NOMO-1 treated with dmso at 0.1 percent for 144 hours (cell line): ENCODE results near the gene MLPH.
A peak's percentile ranks its signal among the peaks of the same experiment; 100 is the strongest.

Experiments
- DNase-seq: peaks from one replicate; lab custom pipeline; 2025; ENCODE audit not compliant: unreplicated experiment; lab: John Stamatoyannopoulos, UW

MLPH gene

GRCh38 chr2:237486819-237487448, at the start of gene MLPH:
Gene MLPH (plus strand): TSS chr2:237487251. CDS start chr2:237493427, 6,176 bp downstream.
- DNase-seq, result no peak

DNA sequence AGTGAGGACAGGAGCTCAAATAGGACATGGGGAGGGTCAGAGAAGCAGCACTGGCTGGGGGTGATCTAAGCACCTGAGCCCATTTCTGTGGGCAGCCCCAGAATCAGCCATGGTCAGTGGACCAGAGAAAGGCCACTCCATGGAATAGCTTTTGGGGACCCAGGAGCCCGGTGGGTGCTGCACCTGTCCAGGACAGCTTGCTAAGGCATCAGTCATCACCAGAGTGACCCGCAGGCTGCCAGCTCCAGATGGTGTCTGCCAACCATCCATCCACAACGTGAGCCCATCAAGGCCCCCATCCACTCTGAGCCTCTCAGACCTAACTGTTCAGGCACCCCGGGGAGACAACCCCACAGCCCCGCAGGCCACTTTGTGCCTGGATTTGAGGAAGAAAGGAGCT, 49.5 kb upstream of the MLPH start:
- no peak for DNase-seq

- DNase-seq, result no peak
Measured at GRCh38 chr2:237438080-237438940, 48.7 kb upstream of the MLPH start.

- DNase-seq, result no peak
Measured at GRCh38 chr2:237440819-237441281, 46.2 kb upstream of the MLPH start.

GRCh38 chr2:237441605-237442274, 45.3 kb upstream of the MLPH start:
- DNase-seq, result no peak

GRCh38 chr2:237444071-237444470, 43.0 kb upstream of the MLPH start:
- DNase-seq, result no peak

GRCh38 chr2:237445611-237446337, 41.3 kb upstream of the MLPH start:
- no peak for DNase-seq

DNA sequence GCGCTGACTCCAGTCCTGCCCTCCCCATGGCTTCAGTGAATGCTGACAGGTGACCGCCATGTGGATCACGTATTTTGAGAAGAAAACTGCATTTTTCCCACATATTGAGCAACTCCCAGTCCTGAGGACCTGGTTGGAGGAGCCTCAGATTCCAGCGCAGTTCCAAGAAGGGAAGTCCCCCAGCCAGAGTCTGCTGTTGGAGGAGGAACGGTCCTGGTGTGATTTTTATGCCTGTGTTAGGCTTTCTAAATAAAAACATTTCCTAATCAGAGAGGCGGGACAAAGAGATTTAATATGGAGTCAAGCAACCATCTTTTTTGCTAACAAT, 40.7 kb upstream of the MLPH start:
- no peak for DNase-seq

DNA sequence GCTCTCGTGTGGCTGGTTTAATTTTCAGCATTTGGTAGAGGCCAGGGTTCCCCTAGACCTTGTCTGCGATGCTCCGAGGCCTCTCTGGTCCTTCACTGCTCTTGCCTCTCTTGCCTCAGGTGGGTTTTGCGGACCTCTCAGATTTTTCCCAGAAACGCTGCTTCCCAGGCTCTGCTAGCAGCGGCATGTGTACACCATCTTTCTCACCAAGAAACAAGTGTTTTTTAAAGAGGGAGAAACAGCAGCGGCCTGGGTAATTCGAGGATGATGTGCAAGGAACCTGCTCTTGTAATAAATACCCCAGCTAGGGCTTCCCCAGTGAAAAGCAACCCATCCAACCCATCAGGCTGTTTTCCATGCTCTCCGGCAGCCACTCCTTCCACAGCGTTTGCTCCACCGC, 39.6 kb upstream of the MLPH start:
- DNase-seq, result no peak

- DNase-seq, result no peak
Measured at GRCh38 chr2:237448171-237448570, 38.9 kb upstream of the MLPH start.

DNA sequence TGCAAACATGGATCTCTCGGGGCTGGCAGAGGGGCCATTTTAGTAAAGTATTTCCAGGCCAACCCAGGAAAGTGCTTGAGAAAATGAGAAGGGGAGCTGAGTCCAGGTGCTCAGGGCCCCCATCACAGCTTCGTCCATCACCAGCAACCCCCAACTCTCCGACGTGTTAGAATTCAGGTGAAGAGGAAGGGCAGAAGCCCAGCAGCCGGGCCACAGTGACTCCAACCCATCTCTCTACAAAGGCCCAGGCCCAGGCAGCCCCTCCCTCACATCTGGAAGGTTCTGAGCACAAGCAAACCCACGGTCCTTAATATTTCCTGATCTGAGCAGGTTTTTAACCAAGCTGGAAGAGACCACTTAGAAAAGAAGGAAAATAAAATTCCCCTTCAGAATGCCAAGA, 38.4 kb upstream of the MLPH start:
- DNase-seq, result no peak

- no peak for DNase-seq
Measured at GRCh38 chr2:237449193-237449881, 37.7 kb upstream of the MLPH start.

DNA sequence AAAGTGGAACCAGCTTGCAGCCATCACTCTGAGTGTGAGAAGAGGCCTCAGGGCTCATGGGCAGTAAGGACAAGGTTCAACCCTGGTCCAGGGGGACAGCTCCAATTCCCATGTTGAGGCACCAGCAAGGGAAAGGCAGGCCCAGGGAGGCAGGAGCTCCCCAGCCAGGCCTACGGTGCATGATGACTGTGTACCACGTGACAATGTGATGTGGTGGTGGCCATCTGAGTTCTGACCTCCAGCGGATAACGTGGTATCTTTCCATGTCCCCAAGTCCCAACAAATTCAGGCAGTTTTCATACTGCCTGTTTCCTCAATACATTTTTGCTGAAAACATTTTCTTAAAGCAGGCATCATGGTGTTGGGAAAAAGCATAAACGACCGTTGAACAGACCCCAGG, 36.9 kb upstream of the MLPH start:
- DNase-seq, result no peak

- DNase-seq, result no peak
Measured at GRCh38 chr2:237450583-237450982, 36.5 kb upstream of the MLPH start.

DNA sequence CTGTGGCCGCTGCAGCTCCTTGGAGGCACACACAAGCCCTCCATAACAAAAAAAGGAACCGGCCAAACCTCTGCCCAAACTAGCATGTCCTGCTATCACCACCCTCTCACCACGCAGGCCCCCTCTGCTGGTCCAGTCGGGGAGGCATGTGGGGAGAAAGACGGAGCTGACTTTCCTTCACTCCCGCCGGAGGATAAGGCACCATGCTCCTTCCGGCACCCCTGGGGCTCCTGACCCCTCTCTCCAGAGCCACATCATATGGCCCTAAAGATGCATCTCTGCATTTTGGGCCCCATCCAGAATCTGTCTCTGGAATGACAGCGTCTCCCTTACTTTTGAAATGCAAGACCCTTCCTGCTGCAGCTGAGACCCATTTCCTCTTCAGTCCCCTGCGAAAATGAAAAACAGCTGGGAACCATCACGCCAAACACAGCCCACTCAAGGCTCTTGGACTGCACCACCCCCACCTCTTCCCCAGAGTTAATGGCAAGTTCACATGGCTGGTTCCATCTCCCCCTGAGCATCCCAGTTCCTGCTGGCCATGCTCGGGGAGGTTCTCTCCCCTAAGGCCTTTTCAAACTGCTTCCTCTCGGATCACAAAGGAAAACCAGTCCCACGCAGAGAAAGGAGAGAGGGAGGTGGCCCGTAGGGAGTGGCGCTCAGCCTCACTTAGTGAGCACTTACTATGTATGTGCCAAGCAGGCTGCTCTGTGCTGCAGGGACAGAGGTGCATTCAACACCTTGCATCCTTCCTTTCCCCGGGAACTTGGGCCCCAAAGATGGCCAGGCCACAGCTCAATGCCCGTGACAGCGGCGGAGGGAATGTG, 35.2 kb upstream of the MLPH start:
- no peak for DNase-seq

- no peak for DNase-seq
Measured at GRCh38 chr2:237452861-237453260, 34.2 kb upstream of the MLPH start.

DNA sequence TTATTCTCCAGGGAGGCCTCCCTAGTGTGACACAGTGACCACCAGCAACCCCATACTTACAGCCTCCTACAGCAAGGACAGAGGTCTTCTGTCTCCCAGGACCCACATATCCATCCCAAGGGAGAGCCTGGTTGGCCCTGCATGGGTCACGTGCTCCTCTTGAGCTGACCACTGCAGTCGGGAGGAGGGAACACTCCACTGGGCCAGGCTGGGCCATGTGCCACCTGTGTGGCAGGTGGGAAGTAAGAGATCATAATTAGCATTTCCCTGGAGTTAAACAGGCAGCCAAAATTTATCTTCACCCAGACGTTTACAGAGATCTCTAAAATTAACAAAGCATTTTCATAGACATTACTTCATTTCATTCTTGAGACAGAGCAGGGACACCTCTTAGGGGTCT, 33.4 kb upstream of the MLPH start:
- DNase-seq, result no peak

DNA sequence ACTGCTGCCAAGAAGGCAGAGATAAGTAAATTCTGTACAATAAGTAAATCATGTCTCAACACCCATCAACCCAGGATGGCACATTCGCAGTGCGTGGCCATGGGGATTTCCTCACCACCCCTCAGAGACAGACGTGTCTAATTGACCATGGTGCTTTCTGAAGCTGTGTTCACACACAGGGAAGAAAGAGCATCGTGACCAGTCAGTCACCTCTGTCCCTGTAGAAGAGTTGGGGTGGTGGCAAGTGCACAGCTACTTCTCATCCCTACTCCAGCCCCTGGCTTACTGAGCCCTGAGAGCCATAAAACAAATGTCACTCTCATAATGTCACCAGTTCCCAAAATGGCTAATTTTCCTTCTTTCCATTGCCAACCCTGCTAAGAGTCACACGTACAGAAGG, 31.3 kb upstream of the MLPH start:
- DNase-seq, result no peak

GRCh38 chr2:237456200-237456843, 30.7 kb upstream of the MLPH start:
- DNase-seq, result peak; percentile 1
